Esophagus squamous epithelium (tissue), 4 donors: Measurements from ENCODE around the gene MRPL43.

Source experiments
- CTCF ChIP-seq, 6 experiments: fragments of 450-650 bp in 4 of 6; fragments of 200-600 bp in 2 of 6; sonication (generic) in 2 of 6; IDR thresholded peaks; one replicate each; pipeline ENCODE4 v1.5.1; 2016 to 2019; ENCODE audit warnings: antibody characterized with exemption in 6 of 6, mild to moderate bottlenecking in 4 of 6, moderate library complexity in 4 of 6
- POLR2A ChIP-seq, 4 donors: fragments of 450-650 bp; IDR thresholded peaks; one replicate each; pipeline ENCODE4 v1.6.1; 2017; ENCODE audit warnings: antibody characterized with exemption in 4 of 4, mild to moderate bottlenecking in 4 of 4, moderate library complexity in 3 of 4

GRCh38 chr10:100980311-100980710, 7.0 kb downstream of the MRPL43 start:
- TF ChIP-seq CTCF (IDR thresholded peaks at IDR 0.05): no peak
- TF ChIP-seq POLR2A (IDR thresholded peaks at IDR 0.05): no peak
